Keratinocyte (primary cell): ENCODE data around the gene NKX2-3.

Experiments
- EZH2 ChIP-seq: IDR thresholded peaks from one replicate; pipeline ENCODE4 v1.6.1; 2012; ENCODE audit warnings: inconsistent platforms, mild to moderate bottlenecking, low read length, moderate library complexity
- TF ChIP-seq, protein P1 (sequence below), 3 experiments: IDR thresholded peaks in 1 of 3; conservative IDR thresholded peaks in 1 of 3; optimal IDR thresholded peaks in 1 of 3; 2 replicates in 2 of 3; 3 replicates in 1 of 3; pipeline versions ENCODE3 to v1.5.1; 2011; ENCODE audit warnings: low read length in 3 of 3, mild to moderate bottlenecking in 3 of 3, moderate library complexity in 2 of 3, control low read depth in 1 of 3, inconsistent platforms in 1 of 3; ENCODE audit not compliant: insufficient read depth in 2 of 3; ENCODE audit errors: extremely low read depth in 1 of 3

DNA sequence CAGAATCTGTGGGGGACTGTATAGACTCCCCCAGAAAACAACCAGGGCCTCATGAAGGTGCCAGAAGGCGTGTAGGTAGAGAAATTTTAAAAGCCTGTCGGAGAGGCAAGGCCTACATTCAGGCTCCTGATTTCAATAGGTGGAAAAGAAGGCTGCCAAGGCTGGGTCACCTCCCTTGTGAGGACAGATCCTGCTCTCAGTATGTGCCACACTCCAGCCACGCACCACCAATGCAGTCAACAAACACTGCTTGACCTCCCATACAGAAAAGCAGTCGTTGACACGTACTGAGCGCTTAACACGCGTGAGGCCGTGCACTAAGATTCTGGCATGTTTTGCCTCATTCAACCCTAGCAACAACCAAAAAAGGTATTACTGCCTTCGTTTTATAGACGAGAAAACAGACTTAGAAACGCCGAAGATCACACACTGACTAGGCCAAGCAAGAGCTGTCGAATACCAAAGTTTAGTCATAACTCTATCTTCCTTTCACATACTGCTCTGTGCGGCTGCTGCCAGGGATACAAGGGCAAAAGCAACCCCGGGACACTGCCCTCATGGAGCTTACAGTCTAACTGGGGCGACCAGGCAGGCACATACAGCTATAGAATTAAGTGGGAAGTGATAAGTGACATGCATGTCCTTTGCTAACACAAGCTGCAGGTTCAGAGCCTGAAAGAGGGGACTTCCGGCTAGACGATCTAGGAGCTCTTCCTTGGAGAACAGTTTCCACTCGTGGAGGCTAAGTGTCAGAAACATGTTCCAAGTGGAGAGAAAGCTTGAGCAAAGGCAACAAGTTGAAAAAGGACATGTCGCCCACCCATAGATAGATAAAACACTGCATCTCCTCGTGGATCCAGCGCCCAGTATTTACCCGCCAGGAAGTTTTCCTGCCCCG, 797 bp upstream of the NKX2-3 start:
- TF ChIP-seq EZH2 = no peak
- TF ChIP-seq, protein P1, sequence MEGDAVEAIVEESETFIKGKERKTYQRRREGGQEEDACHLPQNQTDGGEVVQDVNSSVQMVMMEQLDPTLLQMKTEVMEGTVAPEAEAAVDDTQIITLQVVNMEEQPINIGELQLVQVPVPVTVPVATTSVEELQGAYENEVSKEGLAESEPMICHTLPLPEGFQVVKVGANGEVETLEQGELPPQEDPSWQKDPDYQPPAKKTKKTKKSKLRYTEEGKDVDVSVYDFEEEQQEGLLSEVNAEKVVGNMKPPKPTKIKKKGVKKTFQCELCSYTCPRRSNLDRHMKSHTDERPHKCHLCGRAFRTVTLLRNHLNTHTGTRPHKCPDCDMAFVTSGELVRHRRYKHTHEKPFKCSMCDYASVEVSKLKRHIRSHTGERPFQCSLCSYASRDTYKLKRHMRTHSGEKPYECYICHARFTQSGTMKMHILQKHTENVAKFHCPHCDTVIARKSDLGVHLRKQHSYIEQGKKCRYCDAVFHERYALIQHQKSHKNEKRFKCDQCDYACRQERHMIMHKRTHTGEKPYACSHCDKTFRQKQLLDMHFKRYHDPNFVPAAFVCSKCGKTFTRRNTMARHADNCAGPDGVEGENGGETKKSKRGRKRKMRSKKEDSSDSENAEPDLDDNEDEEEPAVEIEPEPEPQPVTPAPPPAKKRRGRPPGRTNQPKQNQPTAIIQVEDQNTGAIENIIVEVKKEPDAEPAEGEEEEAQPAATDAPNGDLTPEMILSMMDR (optimal IDR thresholded peaks at IDR 0.05 in 1 of 3, IDR thresholded peaks at IDR 0.05 in 1 of 3, conservative IDR thresholded peaks at IDR 0.05 in 1 of 3; ENCODE audit: extremely low read depth in 1 of 3, insufficient read depth in 2 of 3, low read length in 3 of 3) = no peak
